DMS53 treated with DMSO at 0.1 percent for 48 hours (cell line): ENCODE measurements around the gene TPST1.
A peak's percentile ranks its signal among the peaks of the same experiment; 100 is the strongest.
"Not testable (repeated sequence)": the region's sequence is repeated elsewhere in the genome, so short reads cannot be mapped to it uniquely, and the experiment has no call there.

Source experiments
- DNase-seq: peaks from one replicate; lab custom pipeline; 2025; ENCODE audit not compliant: unreplicated experiment; lab: John Stamatoyannopoulos, UW

The TPST1 gene

GRCh38 chr7:66187905-66188304 lies 17.2 kb upstream of the TPST1 start:
- no peak for DNase-seq

- no peak for DNase-seq
These were observed 16.5 kb upstream of the TPST1 start for GRCh38 chr7:66188645-66189044.

- no peak for DNase-seq
These were observed 15.2 kb upstream of the TPST1 start for GRCh38 chr7:66189695-66190503.

GRCh38 chr7:66190504-66190857 lies 14.7 kb upstream of the TPST1 start:
- no peak for DNase-seq

DNA sequence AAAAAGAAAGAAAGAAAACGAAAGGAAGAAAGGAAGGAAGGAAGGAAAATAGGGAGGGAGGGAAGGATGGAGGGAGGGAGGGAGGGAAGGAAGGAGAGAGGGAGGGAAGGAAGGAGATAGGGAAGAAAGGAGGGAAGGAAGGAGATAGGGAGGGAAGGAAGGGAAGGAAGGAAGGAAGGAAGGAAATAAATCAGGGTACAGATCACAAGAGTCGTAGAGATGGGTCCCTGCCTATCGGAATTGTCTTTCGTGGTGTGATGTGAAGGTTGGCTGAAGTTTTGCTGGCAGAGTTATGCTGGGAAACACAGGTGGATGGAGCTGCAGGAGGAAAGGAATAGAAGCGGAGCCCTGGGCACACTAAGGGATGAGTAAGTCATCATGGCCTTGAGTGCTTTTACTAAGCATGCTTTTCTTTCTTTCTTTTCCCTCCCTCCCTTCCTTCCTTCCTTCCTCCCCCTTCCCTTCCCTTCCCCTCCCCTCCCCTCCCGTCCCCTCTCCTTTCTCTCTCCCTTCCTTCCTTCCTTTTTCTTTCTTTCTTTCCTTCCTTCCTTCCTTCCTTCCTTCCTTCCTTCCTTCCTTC lies 11.9 kb upstream of the TPST1 start:
- no peak for DNase-seq

- no peak for DNase-seq
These were observed 6.7 kb upstream of the TPST1 start for GRCh38 chr7:66198469-66198868.

DNA sequence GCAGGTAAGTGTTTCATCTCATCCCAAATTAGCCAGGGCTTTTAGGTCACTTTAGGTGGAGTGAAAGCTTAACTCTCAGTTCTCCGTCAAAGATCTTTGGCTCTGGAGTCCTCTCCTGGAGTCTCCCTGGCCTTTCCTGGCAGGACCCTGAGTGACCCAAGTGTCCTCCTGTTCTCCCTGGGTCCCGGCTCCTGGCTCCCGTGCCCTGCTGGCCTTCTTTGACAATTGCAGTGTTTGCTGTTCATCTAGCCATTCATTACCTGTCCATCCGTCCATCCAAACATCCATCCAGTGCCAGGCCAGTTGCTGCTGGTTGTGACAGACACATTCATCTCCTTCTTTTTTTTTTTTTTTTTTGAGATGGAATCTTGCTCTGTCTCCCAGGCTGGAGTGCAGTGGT lies 6.2 kb upstream of the TPST1 start:
- DNase-seq: no peak

GRCh38 chr7:66202441-66202840 lies 2.7 kb upstream of the TPST1 start:
- no peak for DNase-seq

- DNase-seq: peak; percentile 28
These were observed 582 bp downstream of the TPST1 start for GRCh38 chr7:66205741-66206090.

DNA sequence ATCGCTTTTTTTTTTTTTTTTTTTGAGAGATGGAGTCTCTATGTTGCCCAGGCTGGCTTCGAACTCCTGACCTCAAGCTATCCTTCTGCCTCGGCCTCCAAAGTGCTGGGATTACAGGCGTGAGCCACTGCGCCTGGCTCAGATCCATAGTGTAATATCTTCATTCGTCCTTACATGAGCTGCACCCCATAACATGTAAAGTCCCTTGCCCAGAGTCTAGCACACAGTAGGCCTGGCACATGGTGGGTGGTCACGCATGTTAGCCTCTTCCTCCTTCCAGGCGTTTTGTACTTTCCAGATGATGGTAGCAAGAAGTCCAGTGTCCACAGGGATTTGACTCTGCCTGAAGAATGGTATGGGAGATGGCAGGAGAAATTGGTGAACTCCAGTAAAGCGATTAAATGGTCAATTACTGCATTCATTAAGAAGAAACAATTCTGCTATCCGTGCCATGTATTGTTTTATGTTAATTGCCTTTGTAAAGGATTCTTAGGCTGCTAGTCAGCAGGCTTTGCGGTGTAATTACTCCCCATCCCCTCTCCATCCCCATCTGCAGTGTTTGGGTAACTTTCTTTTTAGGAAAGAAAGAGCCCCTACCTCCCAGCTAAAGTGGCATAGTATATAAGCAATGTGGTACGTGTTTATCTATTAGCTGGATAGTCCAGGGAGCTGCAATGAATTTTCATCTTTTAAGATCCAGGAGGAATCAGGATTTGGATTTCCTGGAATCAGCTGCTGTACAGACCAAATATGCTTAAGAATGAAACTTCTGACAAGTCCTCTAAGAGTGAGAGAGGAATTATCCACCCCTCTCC lies 1.2 kb downstream of the TPST1 start:
- DNase-seq: no peak

GRCh38 chr7:66206934-66207240 lies 1.8 kb downstream of the TPST1 start:
- no peak for DNase-seq

DNA sequence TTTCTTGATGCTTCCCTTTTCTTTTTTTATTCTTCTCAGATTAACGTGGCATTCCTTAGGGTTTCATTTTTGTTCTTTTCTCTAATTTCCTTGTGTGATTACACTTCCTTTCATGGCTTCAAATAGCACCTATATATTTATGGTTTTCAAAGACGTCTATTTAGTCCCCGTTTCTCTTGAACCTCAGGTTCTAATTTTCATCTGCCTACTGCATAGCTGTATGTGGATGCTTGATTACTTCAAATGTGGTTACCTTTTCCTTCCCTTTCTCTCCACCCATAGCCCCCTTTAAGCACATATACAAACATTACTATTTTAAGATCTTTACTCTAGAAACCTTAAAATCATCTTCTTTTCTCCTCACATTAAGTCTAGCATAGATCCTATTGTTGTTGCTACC lies 2.4 kb downstream of the TPST1 start:
- no peak for DNase-seq

GRCh38 chr7:66211429-66211828 lies 6.3 kb downstream of the TPST1 start:
- no peak for DNase-seq

- no peak for DNase-seq
These were observed 8.5 kb downstream of the TPST1 start for GRCh38 chr7:66213637-66214036.

GRCh38 chr7:66216687-66217086 lies 11.6 kb downstream of the TPST1 start:
- DNase-seq: no peak

DNA sequence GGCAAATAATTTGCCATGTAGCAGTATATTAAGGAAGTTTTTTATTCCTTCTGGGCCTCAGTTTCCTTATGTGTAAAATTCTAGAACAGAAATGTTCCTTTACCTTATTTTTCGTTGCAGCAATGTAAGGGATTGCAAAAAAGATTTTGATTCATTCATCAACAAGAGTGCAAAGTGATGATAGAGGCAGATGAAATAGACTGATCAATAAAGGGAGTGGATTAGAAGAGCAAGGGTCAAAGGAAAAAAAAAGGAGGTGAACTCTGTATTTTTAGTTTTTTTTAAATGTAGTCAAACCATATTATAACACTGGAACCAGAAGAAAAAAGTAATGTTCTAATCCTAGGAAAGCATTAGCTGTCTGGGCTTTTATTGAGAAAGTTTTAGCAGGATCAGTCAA lies 14.7 kb downstream of the TPST1 start:
- DNase-seq: no peak

DNA sequence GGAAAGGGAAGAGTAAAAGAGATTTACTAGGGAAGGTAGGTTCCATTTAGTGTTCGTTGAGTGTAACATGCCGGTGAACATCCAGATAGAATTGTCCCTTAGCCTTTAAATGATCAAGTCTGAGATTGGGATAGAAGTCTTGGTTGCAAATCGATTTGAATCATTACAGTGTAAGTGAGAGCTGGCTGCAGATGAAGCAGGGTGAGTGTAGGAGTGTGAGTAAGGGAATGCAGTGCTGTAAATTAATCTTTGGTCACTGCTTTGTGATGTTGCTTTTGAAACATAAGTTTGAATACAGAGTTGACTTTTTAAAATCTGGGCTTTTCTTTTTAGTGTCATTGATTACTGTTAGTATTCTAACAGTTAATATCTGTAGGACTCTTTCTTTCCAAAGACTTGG lies 16.3 kb downstream of the TPST1 start:
- DNase-seq: no peak

DNA sequence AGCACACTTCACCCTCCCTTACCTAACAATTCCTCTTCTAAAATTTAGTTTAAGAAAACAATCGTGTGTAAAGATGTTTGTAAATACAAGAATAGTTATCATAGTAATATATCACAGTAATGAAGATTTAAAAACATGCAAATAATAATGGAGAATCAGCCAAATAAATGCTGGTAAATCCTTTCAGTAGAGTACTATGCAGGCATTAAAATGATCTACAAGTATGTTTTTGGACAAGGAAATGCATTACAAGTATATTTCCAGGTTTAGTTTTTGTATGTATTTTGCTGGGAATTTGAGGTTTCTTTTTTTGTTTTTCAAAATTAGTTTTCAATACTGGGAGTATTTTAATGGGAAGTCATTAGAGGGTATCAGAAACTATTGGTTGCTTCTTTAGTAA lies 22.7 kb downstream of the TPST1 start:
- no peak for DNase-seq

DNA sequence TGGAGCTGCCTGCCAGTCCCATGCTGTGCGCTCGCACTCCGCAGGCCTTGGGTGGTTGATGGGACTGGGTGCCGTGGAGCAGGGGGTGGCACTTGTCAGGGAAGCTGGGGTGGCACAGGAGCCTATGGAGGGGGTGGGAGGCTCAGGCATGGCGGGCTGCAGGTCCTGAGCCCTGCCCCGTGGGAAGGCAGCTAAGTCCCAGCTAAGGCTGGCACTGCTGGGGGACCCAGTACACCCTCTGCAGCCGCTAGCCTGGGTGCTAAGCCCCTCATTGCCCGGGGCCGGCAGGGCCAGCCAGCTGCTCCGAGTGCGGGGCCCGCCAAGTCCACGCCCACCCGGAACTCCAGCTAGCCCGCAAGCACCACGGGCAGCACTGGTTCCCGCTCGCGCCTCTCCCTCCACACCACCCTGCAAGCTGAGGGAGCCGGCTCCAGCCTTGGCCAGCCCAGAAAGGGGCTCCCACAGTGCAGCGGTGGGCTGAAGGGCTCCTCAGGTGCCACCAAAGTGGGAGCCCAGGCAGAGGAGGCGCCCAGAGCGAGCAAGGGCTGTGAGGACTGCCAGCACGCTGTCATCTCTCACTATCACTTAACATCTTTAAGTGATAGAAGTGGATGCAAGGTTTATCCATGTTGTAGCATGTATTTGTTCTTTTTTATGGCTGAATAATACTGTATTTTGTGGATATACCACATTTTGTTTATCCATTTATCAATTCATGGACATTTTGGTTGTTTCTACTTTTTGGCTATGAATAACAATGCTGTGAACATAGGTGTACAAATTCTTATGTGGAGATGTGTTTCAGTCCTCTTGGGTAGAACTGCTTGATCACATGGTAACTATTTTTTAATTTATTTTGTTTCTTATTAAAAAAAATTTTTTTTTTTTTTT lies 26.4 kb downstream of the TPST1 start:
- DNase-seq: not testable (repeated sequence)

DNA sequence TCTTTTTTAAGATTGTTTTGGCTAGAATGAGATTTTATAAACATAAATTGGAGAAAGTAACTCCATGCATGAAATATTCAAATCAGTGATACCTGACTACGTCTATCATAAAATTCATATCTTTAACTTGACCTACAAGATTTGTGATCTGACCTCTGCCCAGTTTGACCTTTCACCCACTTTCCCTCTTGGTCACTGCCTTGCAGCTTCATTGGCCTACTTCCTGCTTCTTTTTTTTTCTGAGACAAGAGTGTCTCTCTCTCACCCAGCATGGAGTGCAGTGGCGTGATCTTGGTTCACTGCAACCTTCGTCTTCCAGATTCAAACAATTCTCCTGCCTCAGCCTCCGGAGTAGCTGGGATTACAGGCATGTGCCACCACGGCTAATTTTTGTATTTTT lies 28.5 kb downstream of the TPST1 start:
- DNase-seq: no peak

GRCh38 chr7:66236713-66237303 lies 31.7 kb downstream of the TPST1 start:
- DNase-seq: no peak
